Right lobe of liver (tissue), 6 donors: ENCODE results near the gene MNX1. TPM values are rescaled to one million over a fixed set of nuclear protein-coding genes. Genes with fewer than 3 reads are reported as not detected.
A peak's percentile ranks its signal among the peaks of the same experiment; 100 is the strongest.

ENCODE experiments used
- ATAC-seq, 4 donors: fragments of 200-7000 bp; cut with Tn5 transposase; one replicate each; pipeline ENCODE4 v1.9.1; 2020; ENCODE audit warnings: mild to moderate bottlenecking in 4 of 4, moderate library complexity in 4 of 4
- DNase-seq, 3 donors: peaks; one replicate each; pipeline ENCODE4 v3.0.0-alpha.2; 2020
- H3K27ac ChIP-seq, 3 donors: fragments of 200-600 bp; one replicate each; pipeline ENCODE4 v1.8.0; 2022
- H3K27me3 ChIP-seq, 2 donors: fragments of 200-600 bp; one replicate each; pipeline ENCODE4 v1.8.0; 2022
- H3K36me3 ChIP-seq, 4 donors: fragments of 200-600 bp; sonication (generic) in 1 of 4; one replicate each; pipeline versions ENCODE4 v1.5.1 to v1.8.0; 2017 to 2022; ENCODE audit warnings: control low read depth in 1 of 4
- H3K4me1 ChIP-seq, 4 donors: fragments of 200-600 bp; sonication (generic) in 1 of 4; one replicate each; pipeline versions ENCODE4 v1.5.1 to v1.8.0; 2017 to 2022; ENCODE audit warnings: control low read depth in 1 of 4
- H3K4me3 ChIP-seq, 3 donors: fragments of 200-600 bp; one replicate each; pipeline ENCODE4 v1.8.0; 2022
- H3K9me3 ChIP-seq, 4 donors: fragments of 200-600 bp; sonication (generic) in 1 of 4; one replicate each; pipeline versions ENCODE4 v1.5.1 to v1.8.0; 2017 to 2022; ENCODE audit warnings: control low read depth in 1 of 4
- POLR2A ChIP-seq: fragments of 450-650 bp; IDR thresholded peaks from one replicate; pipeline ENCODE4 v1.6.1; 2017; ENCODE audit warnings: antibody characterized with exemption, mild to moderate bottlenecking
- WGBS: methylation state at CpG from one replicate; pipeline ENCODE4 v1.1.6; 2018; ENCODE audit warnings: low coverage, low lambda C conversion rate; ENCODE audit not compliant: insufficient coverage; ENCODE audit errors: missing lambda C conversion rate; 5-methylcytosine and 5-hydroxymethylcytosine counted together
- intact Hi-C, 2 donors: fragments of 100-400 bp; cut with DNase I; formaldehyde crosslinking; loops; one replicate each; pipeline versions ENCODE4 v1.11.2 to v1.14.1; 2022
- total RNA-seq, 6 experiments: library from RNA; depleted of rRNA in 2 of 6; stranded (reverse); fragments of >200 nt in 2 of 6; fragmentation: NEBNext Ultra II Directional in 3 of 6; extraction: Animal tissue kit (Norgen Biotek cat#: 25700) in 3 of 6; gene quantifications; one replicate each; pipeline versions ENCODE4 v1.1.0 to v1.2.4, GENCODE V29; 2016 to 2023
- TF ChIP-seq, protein P1 (sequence below), 4 donors: fragments of 200-600 bp in 3 of 4; fragments of 450-650 bp in 1 of 4; IDR thresholded peaks; one replicate each; pipeline versions ENCODE4 v1.5.1 to v1.8.0; 2016 to 2022; ENCODE audit warnings: antibody characterized with exemption in 4 of 4, mild to moderate bottlenecking in 2 of 4
- donor health status: DM: no; HTN: yes; CAD: no.
- donor health status: DM: no; HTN: no; CAD: no.
- donor health status: DM: no; HTN: no; CAD: no.
- donor health status: DM: no; HTN: yes; CAD: no.
- donor health status: DM: no; HTN: yes; CAD: no.

MNX1 gene
- total RNA-seq, 6 experiments from 2014 or later = not detected

DNA sequence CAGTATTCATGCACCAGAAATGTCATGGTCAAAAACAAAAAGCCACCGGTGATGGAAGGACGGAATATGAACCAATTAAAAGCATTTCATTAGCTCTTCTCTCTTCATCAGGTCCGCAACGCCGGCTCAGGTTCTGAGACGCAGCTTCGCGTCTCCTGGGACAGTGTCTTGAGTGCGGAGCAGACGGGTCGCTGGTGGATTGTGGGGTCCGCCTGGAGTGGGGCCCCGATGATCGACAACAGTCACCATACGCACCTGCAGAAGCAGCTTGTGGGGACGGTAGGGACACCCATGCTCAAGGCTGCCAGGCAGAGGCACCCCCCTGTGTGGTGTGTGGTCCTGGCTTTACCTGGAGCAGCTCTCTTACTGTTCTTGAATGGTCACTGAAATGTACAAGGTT is 47.6 kb downstream of the MNX1 start:
- intact Hi-C loops = no loop called here

DNA sequence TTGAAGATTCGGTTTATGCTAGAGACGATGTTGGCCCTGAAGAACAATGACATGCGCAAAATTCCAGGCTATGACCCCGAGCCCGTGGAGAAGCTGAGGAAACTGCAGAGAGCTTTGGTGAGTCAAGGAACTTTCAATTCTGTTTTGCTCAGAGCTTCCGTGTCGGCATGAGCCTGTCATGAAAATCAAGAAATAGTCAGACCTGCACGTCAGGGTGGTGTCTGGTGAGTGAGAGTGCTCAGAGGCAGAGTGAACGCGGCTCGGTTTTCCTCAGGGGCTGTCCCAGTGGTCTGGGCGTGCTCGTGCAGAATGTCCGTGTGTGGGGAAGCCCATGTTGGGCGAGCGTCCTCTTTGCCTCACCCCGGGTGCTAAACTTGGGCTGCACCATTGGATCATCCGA is 48.3 kb downstream of the MNX1 start:
- peaks cover 5 to 86% (median 21%) of the 10 kb centered on the region in 4 donors for H3K36me3 ChIP-seq
- peak in 1 of 4 donors; percentile 25 for ATAC-seq
- intact Hi-C loops = no loop called here
- H3K4me3 ChIP-seq = no peak overlapping the region
- no peaks in the 10 kb centered on the region for H3K27me3 ChIP-seq
- TF ChIP-seq, protein P1, sequence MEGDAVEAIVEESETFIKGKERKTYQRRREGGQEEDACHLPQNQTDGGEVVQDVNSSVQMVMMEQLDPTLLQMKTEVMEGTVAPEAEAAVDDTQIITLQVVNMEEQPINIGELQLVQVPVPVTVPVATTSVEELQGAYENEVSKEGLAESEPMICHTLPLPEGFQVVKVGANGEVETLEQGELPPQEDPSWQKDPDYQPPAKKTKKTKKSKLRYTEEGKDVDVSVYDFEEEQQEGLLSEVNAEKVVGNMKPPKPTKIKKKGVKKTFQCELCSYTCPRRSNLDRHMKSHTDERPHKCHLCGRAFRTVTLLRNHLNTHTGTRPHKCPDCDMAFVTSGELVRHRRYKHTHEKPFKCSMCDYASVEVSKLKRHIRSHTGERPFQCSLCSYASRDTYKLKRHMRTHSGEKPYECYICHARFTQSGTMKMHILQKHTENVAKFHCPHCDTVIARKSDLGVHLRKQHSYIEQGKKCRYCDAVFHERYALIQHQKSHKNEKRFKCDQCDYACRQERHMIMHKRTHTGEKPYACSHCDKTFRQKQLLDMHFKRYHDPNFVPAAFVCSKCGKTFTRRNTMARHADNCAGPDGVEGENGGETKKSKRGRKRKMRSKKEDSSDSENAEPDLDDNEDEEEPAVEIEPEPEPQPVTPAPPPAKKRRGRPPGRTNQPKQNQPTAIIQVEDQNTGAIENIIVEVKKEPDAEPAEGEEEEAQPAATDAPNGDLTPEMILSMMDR (IDR thresholded peaks at IDR 0.05) = no peak
- no peak for TF ChIP-seq POLR2A
- 90% methylated on average over 7 of the region's 18 CpGs for WGBS
- no peaks in the 10 kb centered on the region for H3K4me1 ChIP-seq
- no peak for DNase-seq
- no peak overlapping the region for H3K27ac ChIP-seq
- no peaks in the 10 kb centered on the region for H3K9me3 ChIP-seq

More for the DNA sequence above, 47.6 kb downstream of the MNX1 start:
- H3K27me3 ChIP-seq = no peaks in the 10 kb centered on the region
- ATAC-seq (no peak), DNase-seq (no peak)
- no peaks in the 10 kb centered on the region for H3K4me1 ChIP-seq
- no peak overlapping the region for H3K4me3 ChIP-seq
- TF ChIP-seq POLR2A = no peak
- TF ChIP-seq, protein P1 (IDR thresholded peaks at IDR 0.05) = no peak
- no peaks in the 10 kb centered on the region for H3K9me3 ChIP-seq
- H3K27ac ChIP-seq = no peak overlapping the region
- WGBS = 100% methylated on average over 2 of the region's 16 CpGs
- peaks cover 5 to 86% (median 21%) of the 10 kb centered on the region in 4 donors for H3K36me3 ChIP-seq

DNA sequence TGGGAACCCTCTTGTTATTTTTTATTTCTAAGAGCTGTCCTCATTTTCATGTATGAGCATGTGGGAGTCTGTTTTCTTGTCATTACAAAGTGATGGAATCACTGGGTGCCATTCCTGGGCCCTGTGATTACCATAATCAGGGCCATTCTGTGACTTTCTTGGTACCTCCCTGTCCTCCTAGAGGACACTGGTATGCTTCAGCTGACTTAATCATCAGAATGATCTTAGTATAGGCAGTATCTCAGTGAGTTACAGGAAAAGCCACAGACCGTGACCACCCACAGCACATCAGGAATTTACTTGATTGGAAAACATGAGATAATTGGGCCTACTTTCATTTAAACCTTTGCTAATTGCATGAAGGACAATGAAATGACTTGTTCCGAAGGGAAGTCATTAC is 53.7 kb downstream of the MNX1 start:
- Histone ChIP-seq H3K9me3 (no peaks in the 10 kb centered on the region), H3K4me1 (peaks cover 0 to 4% (median under 1%) of the 10 kb centered on the region in 4 donors), H3K27me3 (no peaks in the 10 kb centered on the region), H3K27ac (no peak overlapping the region), H3K36me3 (peaks cover 5 to 81% (median 10%) of the 10 kb centered on the region in 4 donors), H3K4me3 (no peak overlapping the region)
- DNase-seq = no peak
- intact Hi-C loops = no loop called here
- no peak for ATAC-seq
- TF ChIP-seq POLR2A = no peak
- TF ChIP-seq, protein P1 (IDR thresholded peaks at IDR 0.05) = no peak
- 88% methylated on average over 2 of the region's 2 CpGs for WGBS

DNA sequence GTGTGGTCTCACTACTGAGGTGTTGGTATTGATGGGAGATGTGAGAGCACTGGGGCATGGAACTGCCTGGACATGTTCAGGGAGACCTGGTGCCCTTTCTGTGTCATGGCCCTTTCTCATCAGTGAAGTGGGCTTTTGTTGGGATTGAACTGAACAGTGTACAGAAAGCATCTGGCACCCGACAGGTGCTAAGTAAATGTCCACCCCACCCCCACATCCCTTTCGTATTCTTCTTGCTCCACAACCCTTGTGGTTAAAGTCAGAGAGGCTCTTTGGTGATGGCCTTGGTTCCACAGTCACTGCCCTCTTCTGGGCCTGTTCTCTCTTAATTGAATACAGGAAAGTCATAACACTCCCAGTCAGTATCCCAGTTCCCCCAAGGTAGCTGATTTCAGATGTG is 55.5 kb downstream of the MNX1 start:
- TF ChIP-seq, protein P1 (IDR thresholded peaks at IDR 0.05) = no peak
- no peak for TF ChIP-seq POLR2A
- H3K27ac ChIP-seq = no peak overlapping the region
- no peaks in the 10 kb centered on the region for H3K9me3 ChIP-seq
- peaks cover under 1 to 65% (median 10%) of the 10 kb centered on the region in 4 donors for H3K36me3 ChIP-seq
- ATAC-seq (no peak), DNase-seq (no peak)
- intact Hi-C loops = no loop called here
- no peaks in the 10 kb centered on the region for H3K27me3 ChIP-seq
- peaks cover 0 to 19% (median 8%) of the 10 kb centered on the region in 4 donors for H3K4me1 ChIP-seq
- H3K4me3 ChIP-seq = no peak overlapping the region
- 67% methylated on average over 1 of the region's 2 CpGs for WGBS

Other genes with a start within 250 kb of the MNX1 start
- 10 to 100 TPM; 25.1 to 34.5 (median 31.7) TPM for gene LMBR1, start 117.5 kb downstream of the MNX1 start, total RNA-seq
- 10 to 100 TPM in 1 of 6 experiments, 1 to 10 TPM in 5; 6.1 to 10.2 (median 8.1) TPM for gene NOM1, start 61.0 kb downstream of the MNX1 start, total RNA-seq
- gene UBE3C, start 128.3 kb upstream of the MNX1 start, total RNA-seq = 10 to 100 TPM; 28.3 to 48.1 (median 31.9) TPM